Esophagus muscularis mucosa (tissue), 3 donors: ENCODE results near the gene RERE.

Experiments
- CTCF ChIP-seq, 3 experiments: fragments of 200-600 bp in 2 of 3; fragments of 450-650 bp in 1 of 3; sonication (generic) in 2 of 3; IDR thresholded peaks; one replicate each; pipeline ENCODE4 v1.5.1; 2017 to 2019; ENCODE audit warnings: antibody characterized with exemption in 3 of 3, mild to moderate bottlenecking in 2 of 3, moderate library complexity in 1 of 3
- EP300 ChIP-seq: sonication (generic); formaldehyde crosslinking; IDR thresholded peaks from one replicate; pipeline ENCODE4 v1.6.1; 2017; ENCODE audit warnings: antibody characterized with exemption

DNA sequence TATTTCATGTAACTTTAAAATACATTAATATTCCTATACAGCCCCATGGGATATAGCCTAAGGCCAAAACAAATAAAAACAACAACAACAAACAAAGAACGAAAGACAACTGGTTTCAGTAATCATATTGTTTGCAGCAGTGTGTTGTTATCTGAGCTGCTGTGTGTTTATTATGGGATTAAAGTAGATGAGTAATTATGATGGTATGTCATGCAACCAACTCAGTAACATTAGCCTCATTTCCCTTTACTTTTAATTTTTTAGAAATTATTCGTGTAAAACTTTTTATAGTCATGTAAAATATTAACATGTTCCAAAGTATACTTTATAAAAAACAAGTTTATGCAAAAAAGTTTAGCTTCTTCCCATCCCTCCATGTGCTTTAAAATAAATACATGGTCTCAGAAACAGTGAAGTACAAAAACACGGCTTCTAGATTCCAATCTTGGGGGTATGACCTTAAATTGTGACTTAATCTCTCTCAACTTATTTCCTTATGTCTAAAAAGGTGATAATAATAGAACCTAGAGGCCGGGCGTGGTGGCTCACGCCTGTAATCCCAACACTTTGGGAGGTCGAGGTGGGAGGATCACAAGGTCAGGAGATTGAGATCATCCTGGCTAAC, 323.4 kb downstream of the RERE start:
- no peak for TF ChIP-seq EP300
- TF ChIP-seq CTCF (IDR thresholded peaks at IDR 0.05), result no peak
